Endodermal cell (in vitro differentiated cells): ENCODE data around the gene HMGA1. TPM values are rescaled to one million over a fixed set of nuclear protein-coding genes. Genes with fewer than 3 reads are reported as not detected.

Experiments
- DNase-seq: peaks from one replicate; pipeline ENCODE4 v3.0.0-alpha.2; 2017
- H3K27ac ChIP-seq: 2 replicates; pipeline ENCODE4 v1.5.1; 2013; ENCODE audit warnings: mild to moderate bottlenecking, low read depth, low read length, moderate library complexity
- H3K27me3 ChIP-seq: 2 replicates; pipeline ENCODE4 v1.6.1; 2013; ENCODE audit warnings: mild to moderate bottlenecking, low read length, moderate library complexity; ENCODE audit not compliant: insufficient read depth, control insufficient read depth, poor library complexity, severe bottlenecking
- H3K36me3 ChIP-seq: 2 replicates; pipeline ENCODE4 v1.7.0; 2013; ENCODE audit warnings: mild to moderate bottlenecking, low read length, moderate library complexity; ENCODE audit not compliant: control insufficient read depth, insufficient read depth
- H3K4me1 ChIP-seq: one replicate; pipeline ENCODE4 v1.7.0; 2013; ENCODE audit warnings: low read length; ENCODE audit not compliant: control insufficient read depth, insufficient read depth
- H3K4me3 ChIP-seq: 2 replicates; pipeline ENCODE4 v1.5.1; 2013; ENCODE audit warnings: mild to moderate bottlenecking, low read length, moderate library complexity
- H3K9ac ChIP-seq: 2 replicates; pipeline ENCODE4 v1.6.1; 2013; ENCODE audit warnings: mild to moderate bottlenecking, low read length, moderate library complexity; ENCODE audit not compliant: poor library complexity, severe bottlenecking; ENCODE audit errors: extremely low read depth
- H3K9me3 ChIP-seq: 2 replicates; pipeline ENCODE4 v1.6.1; 2013; ENCODE audit warnings: mild to moderate bottlenecking, low read length, moderate library complexity; ENCODE audit not compliant: control insufficient read depth
- H3K27ac Mint-ChIP-seq: 2 replicates; pipeline ENCODE4 v1.8.0; 2020; ENCODE audit warnings: mixed read lengths
- H3K27me3 Mint-ChIP-seq: 2 replicates; pipeline ENCODE4 v1.8.0; 2021; ENCODE audit warnings: mild to moderate bottlenecking, mixed read lengths; ENCODE audit not compliant: insufficient read depth
- H3K36me3 Mint-ChIP-seq: 2 replicates; pipeline ENCODE4 v1.8.0; 2020; ENCODE audit warnings: low read depth, mixed read lengths
- H3K4me1 Mint-ChIP-seq: 2 replicates; pipeline ENCODE4 v1.8.0; 2020; ENCODE audit warnings: mixed read lengths
- H3K4me3 Mint-ChIP-seq: 2 replicates; pipeline ENCODE4 v1.8.0; 2020; ENCODE audit warnings: mild to moderate bottlenecking, moderate library complexity, mixed read lengths
- H3K9me3 Mint-ChIP-seq: 2 replicates; pipeline ENCODE4 v1.8.0; 2020; ENCODE audit warnings: mild to moderate bottlenecking, mixed read lengths
- CTCF ChIP-seq: fragments of 200-600 bp; sonication (generic); conservative IDR thresholded peaks from 2 replicates; pipeline ENCODE4 v1.5.0; 2021; ENCODE audit warnings: antibody characterized with exemption, mild to moderate bottlenecking
- WGBS, 2 experiments: methylation state at CpG; one replicate each; pipeline versions ENCODE4 v1.1.5 to v1.1.7; 2013; ENCODE audit warnings: missing lambda C conversion rate in 2 of 2, mixed read lengths in 1 of 2; ENCODE audit not compliant: insufficient coverage in 1 of 2, insufficient read length in 1 of 2; 5-methylcytosine and 5-hydroxymethylcytosine counted together
- total RNA-seq, 2 donors: library from RNA; stranded (reverse); fragmentation: NEBNext Ultra II Directional in 1 of 2; extraction: Animal tissue kit (Norgen Biotek cat#: 25700) in 1 of 2; gene quantifications; 2 replicates in 1 of 2; 3 replicates in 1 of 2; pipeline ENCODE4 v1.2.1, GENCODE V29; 2021

The HMGA1 gene
- total RNA-seq, 2 donors from 2014 or later: 1,306 to 1,595 TPM

GRCh38 chr6:34190504-34191122 is 46.1 kb upstream of the HMGA1 start:
- no peak overlapping the region for H3K4me3 ChIP-seq
- H3K4me1 Mint-ChIP-seq: no peaks in the 10 kb centered on the region
- peak; percentile 59 for TF ChIP-seq CTCF
- H3K27me3 ChIP-seq: no peaks in the 10 kb centered on the region
- H3K36me3 ChIP-seq: no peaks in the 10 kb centered on the region
- peaks cover 10% of the 10 kb centered on the region for H3K27me3 Mint-ChIP-seq
- H3K27ac Mint-ChIP-seq: no peak overlapping the region
- H3K4me1 ChIP-seq: no peaks in the 10 kb centered on the region
- H3K9me3 Mint-ChIP-seq: no peaks in the 10 kb centered on the region
- H3K4me3 Mint-ChIP-seq: no peak overlapping the region
- peak; percentile 70 for DNase-seq
- WGBS, 2 experiments: 84 to 89% methylated on average over 7 to 14 of the region's 14 CpGs
- H3K27ac ChIP-seq: no peak overlapping the region
- H3K9ac ChIP-seq: no peak overlapping the region
- no peaks in the 10 kb centered on the region for H3K9me3 ChIP-seq
- no peaks in the 10 kb centered on the region for H3K36me3 Mint-ChIP-seq

GRCh38 chr6:34194772-34195171 is 41.9 kb upstream of the HMGA1 start:
- 94 to 100% methylated on average over 1 to 3 of the region's 3 CpGs for WGBS, 2 experiments
- no peak overlapping the region for H3K27ac ChIP-seq
- H3K27me3 ChIP-seq: no peaks in the 10 kb centered on the region
- no peak overlapping the region for H3K9ac ChIP-seq
- peak; percentile 59 for DNase-seq
- no peaks in the 10 kb centered on the region for H3K36me3 ChIP-seq
- H3K36me3 Mint-ChIP-seq: no peaks in the 10 kb centered on the region
- H3K9me3 Mint-ChIP-seq: no peaks in the 10 kb centered on the region
- H3K4me3 ChIP-seq: no peak overlapping the region
- peaks cover 6% of the 10 kb centered on the region for H3K4me1 Mint-ChIP-seq
- H3K27ac Mint-ChIP-seq: no peak overlapping the region
- no peaks in the 10 kb centered on the region for H3K9me3 ChIP-seq
- TF ChIP-seq CTCF: peak; percentile 63
- H3K4me1 ChIP-seq: no peaks in the 10 kb centered on the region
- no peak overlapping the region for H3K4me3 Mint-ChIP-seq
- peaks cover 14% of the 10 kb centered on the region for H3K27me3 Mint-ChIP-seq

- Histone ChIP-seq H3K9me3 (no peaks in the 10 kb centered on the region), H3K27ac (no peak overlapping the region), H3K9ac (no peak overlapping the region), H3K36me3 (no peaks in the 10 kb centered on the region), H3K4me1 (no peaks in the 10 kb centered on the region), H3K27me3 (no peaks in the 10 kb centered on the region), H3K4me3 (no peak overlapping the region)
- no peaks in the 10 kb centered on the region for H3K9me3 Mint-ChIP-seq
- peak; percentile 43 for DNase-seq
- 87 to 90% methylated on average over 7 of the region's 7 CpGs for WGBS, 2 experiments
- TF ChIP-seq CTCF: no peak
- H3K36me3 Mint-ChIP-seq: no peaks in the 10 kb centered on the region
- H3K4me1 Mint-ChIP-seq: peaks cover 6% of the 10 kb centered on the region
- H3K27me3 Mint-ChIP-seq: peaks cover 14% of the 10 kb centered on the region
- no peak overlapping the region for H3K27ac Mint-ChIP-seq
- peak overlapping the region; percentile 43 for H3K4me3 Mint-ChIP-seq
Measured at GRCh38 chr6:34195726-34196115, 41.0 kb upstream of the HMGA1 start.
